AG04449 (cell line): ENCODE results near the gene TMEM196.
A peak's percentile ranks its signal among the peaks of the same experiment; 100 is the strongest.

Experiments used
- CTCF ChIA-PET: fragments of 350-600 bp; formaldehyde crosslinking; extraction: SDS; loops from one replicate; lab custom pipeline; 2021; ENCODE audit warnings: antibody characterized with exemption; lab: Yijun Ruan, JAX
- POLR2A ChIA-PET: fragments of 400-600, 350-600 bp; formaldehyde crosslinking; extraction: SDS; loops from one replicate; lab custom pipeline; 2020; ENCODE audit warnings: antibody characterized with exemption, inconsistent platforms; lab: Yijun Ruan, JAX
- DNase-seq: peaks from one replicate; pipeline ENCODE4 v3.0.0-alpha.2; 2010; ENCODE audit warnings: low read depth, low spot score
- H3K4me3 ChIP-seq: 2 replicates; pipeline ENCODE4 v1.5.1; 2011; ENCODE audit warnings: low read depth, mild to moderate bottlenecking, control low read depth, low read length
- TF ChIP-seq, protein P1 (sequence below): IDR thresholded peaks from one replicate; pipeline ENCODE4 v1.5.1; 2011; ENCODE audit warnings: mild to moderate bottlenecking, moderate library complexity, low read length, control low read depth, inconsistent platforms; ENCODE audit not compliant: insufficient read depth; ENCODE audit errors: missing control alignments

TMEM196 gene

DNA sequence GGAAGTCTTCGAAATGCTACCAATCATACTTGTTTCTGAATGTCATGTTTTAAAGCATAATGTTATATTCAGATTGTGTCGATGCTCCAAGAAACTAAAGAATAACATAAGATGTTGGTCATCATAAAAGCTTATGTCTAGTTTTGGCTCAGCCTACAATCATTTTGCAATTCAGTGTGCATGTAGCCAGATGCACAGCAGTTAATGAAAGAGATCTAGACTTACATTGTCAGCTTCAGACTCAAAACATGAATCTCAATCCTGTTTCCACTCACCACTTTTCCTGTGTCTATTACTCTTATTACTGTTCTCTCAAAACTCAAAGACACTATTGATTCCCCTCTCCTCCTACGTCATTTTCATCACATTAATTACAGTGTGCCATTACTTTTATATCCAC, 21.4 kb downstream of the TMEM196 start:
- no peak overlapping the region for H3K4me3 ChIP-seq
- TF ChIP-seq, protein P1, sequence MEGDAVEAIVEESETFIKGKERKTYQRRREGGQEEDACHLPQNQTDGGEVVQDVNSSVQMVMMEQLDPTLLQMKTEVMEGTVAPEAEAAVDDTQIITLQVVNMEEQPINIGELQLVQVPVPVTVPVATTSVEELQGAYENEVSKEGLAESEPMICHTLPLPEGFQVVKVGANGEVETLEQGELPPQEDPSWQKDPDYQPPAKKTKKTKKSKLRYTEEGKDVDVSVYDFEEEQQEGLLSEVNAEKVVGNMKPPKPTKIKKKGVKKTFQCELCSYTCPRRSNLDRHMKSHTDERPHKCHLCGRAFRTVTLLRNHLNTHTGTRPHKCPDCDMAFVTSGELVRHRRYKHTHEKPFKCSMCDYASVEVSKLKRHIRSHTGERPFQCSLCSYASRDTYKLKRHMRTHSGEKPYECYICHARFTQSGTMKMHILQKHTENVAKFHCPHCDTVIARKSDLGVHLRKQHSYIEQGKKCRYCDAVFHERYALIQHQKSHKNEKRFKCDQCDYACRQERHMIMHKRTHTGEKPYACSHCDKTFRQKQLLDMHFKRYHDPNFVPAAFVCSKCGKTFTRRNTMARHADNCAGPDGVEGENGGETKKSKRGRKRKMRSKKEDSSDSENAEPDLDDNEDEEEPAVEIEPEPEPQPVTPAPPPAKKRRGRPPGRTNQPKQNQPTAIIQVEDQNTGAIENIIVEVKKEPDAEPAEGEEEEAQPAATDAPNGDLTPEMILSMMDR, result no peak
- no peak for DNase-seq
- ChIA-PET POLR2A (no interaction called here), CTCF (interaction anchor here (0.9 to 2.1 kb wide), 5 partner anchors 38 to 846 kb away, joined by 3 to 10 read pairs (median 4); no protein-coding TSS in a partner anchor)

GRCh38 chr7:19749658-19750057, 23.8 kb downstream of the TMEM196 start:
- TF ChIP-seq, protein P1, result no peak
- POLR2A ChIA-PET, result no interaction called here
- CTCF ChIA-PET, result interaction anchor here (0.8 kb wide), 1 partner anchor 424 kb away, joined by 3 read pairs; no protein-coding TSS in a partner anchor
- DNase-seq, result no peak
- no peak overlapping the region for H3K4me3 ChIP-seq

GRCh38 chr7:19747740-19748339, 25.6 kb downstream of the TMEM196 start:
- POLR2A ChIA-PET, result no interaction called here
- H3K4me3 ChIP-seq, result no peak overlapping the region
- CTCF ChIA-PET, result interaction anchor here (0.7 to 4.1 kb wide), 17 partner anchors 10 to 1506 kb away, joined by 3 to 88 read pairs (median 4); partner anchors contain the start of gene POLR1F
- TF ChIP-seq, protein P1, result peak; percentile 29
- DNase-seq, result no peak

DNA sequence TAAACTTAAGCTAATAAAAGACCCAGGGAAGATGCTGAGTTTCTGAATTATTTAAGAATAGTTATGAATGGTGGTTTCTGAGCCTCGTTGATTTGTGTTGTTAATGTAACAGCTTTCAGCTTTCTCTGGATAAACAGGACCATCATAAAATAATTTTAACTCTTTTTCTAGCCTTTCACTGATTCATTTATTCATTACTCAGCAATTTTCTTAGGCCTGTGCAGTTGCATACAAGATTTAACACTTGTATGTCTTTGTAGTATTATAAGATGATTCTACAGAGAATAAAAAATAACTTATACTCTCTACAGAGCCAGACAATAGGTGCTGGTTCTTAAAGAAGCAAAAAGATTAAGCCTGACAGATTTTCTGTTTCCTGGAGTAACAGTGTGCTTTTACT, 29.3 kb downstream of the TMEM196 start:
- ChIA-PET CTCF (interaction anchor here (1.2 to 1.3 kb wide), 2 partner anchors 10 to 31 kb away, joined by 4 read pairs; no protein-coding TSS in a partner anchor), POLR2A (no interaction called here)
- no peak for DNase-seq
- H3K4me3 ChIP-seq, result no peak overlapping the region
- TF ChIP-seq, protein P1, result no peak

DNA sequence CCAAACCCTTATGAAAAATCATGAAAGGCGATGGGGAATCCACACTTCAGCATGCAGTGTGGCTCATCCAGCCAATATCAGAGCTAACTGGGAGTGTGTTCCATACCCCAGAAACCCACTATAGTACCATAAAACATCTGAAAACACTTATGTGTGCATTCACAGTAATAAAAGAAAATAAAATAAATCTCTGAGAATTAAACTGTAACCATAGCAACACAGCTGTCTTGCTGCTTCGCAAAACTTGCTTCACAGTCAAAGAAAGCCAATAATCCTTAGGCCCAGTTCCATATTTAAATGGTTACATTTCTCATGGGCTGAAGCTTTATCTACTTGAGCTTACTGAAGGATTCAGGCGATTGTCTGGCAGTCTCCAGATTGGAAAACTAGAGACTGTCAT, 44.7 kb downstream of the TMEM196 start:
- DNase-seq, result no peak
- H3K4me3 ChIP-seq, result no peak overlapping the region
- CTCF ChIA-PET, result interaction anchor here (0.7 to 1.7 kb wide), 3 partner anchors 15 to 20 kb away, joined by 3 to 4 read pairs (median 3); partner anchors contain the start of gene POLR1F
- POLR2A ChIA-PET, result no interaction called here
- TF ChIP-seq, protein P1, result no peak

GRCh38 chr7:19725770-19726169, 47.6 kb downstream of the TMEM196 start:
- ChIA-PET CTCF (interaction anchor here (1.3 to 4.1 kb wide), 4 partner anchors 13 to 873 kb away, joined by 3 to 30 read pairs (median 4); partner anchors contain the start of gene POLR1F), POLR2A (no interaction called here)
- no peak for DNase-seq
- TF ChIP-seq, protein P1, result no peak
- H3K4me3 ChIP-seq, result no peak overlapping the region
